ENCODE data around the gene RAB7B.

- TF ChIP-seq POLR2A (IDR thresholded peaks at IDR 0.05), result no peak
- TF ChIP-seq CTCF (IDR thresholded peaks at IDR 0.05), result no peak
Measured at GRCh38 chr1:205942631-205943159, 60.5 kb downstream of the RAB7B start.

Data from ovary (tissue), 3 donors.